NCI-H774 (cell line): ENCODE data around the gene ZBED1.
"Not testable (repeated sequence)": the region's sequence is repeated elsewhere in the genome, so short reads cannot be mapped to it uniquely, and the experiment has no call there.

ENCODE experiments used
- DNase-seq: peaks from one replicate; lab custom pipeline; 2025; lab: John Stamatoyannopoulos, UW

Gene ZBED1

DNA sequence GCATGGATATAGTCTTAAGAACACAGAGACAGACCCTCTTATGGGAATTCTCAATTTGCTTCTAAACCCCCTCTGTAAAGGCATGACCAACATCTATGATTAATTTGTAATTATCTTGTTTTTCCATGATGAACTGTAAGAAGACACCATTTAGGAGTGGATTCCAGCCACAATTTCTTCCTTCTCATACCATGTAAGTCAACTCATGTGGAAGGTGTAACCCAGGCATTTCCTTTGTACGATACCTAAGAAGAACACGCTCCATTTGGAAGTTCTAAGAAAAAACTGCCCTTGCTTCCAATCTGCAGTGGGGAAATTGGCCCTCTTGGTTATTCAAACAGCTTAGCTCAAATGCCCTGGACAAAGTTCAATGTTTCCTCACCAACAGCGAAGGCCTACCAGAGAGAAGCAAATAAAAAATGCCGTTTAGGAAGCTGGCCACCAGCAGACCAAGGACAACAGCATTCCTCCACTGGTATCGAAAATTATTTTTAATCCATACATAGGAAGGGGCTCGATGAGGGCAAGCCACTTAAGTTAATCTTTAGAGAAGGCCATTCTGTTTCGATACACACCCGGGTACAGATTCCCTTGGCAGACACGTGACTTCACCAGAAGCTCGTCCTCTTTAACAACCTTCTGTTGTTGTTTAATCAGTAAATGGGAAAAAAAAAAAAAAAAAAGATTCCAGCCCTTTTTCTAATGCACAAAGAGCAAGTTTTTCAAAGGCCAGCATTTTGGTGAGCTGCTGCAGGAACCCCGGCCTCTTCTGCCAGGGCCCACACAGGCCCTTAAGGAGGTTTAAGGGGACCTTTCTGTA is 2.6 kb downstream of the ZBED1 start:
- DNase-seq = no peak

DNA sequence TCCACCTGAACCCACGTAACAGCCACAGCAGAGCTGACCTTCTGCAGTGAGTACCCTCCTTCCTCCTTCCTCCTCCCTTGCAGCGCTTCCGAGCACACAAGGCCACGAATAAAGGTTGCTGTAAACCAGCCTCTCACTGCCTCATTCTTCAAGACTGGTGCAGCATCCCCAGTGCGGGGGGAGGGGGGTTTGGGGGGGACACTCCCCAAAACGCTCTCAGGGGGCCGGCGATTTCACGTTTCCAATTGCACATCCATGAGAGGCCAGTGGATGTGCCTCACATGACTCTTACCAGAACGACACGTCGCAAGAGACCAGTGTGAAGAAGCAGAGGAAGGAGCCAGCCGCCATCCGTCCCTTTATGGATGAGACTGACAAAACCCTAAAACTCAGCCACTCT is 5.2 kb downstream of the ZBED1 start:
- DNase-seq = no peak

- DNase-seq = no peak
These were observed 8.1 kb downstream of the ZBED1 start for GRCh38 chrX:2492531-2493218.

DNA sequence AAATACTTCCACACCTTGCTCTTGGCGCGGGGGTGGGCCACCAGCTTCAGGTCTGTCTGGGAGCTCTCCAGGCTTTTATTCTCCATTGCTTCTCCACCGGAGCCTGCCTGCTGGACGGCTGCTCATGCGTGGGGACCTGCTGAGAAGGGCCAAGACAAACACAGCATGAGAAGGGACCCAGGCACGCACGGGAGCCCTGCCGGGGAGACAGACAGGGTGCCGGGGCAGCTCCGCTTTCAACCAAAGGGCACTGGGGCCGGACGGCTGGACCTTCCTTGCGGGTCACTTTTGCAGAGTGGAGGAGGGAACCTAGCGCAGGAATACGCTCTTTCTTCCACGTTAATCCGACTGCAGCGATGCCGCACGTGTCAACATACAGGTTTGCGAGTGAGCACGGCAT is 10.1 kb downstream of the ZBED1 start:
- DNase-seq = no peak

- no peak for DNase-seq
These were observed 11.0 kb downstream of the ZBED1 start for GRCh38 chrX:2489446-2490445.

GRCh38 chrX:2488621-2489285 is 12.0 kb downstream of the ZBED1 start:
- DNase-seq = no peak

GRCh38 chrX:2487366-2487765 is 13.4 kb downstream of the ZBED1 start:
- DNase-seq = no peak

GRCh38 chrX:2486476-2487133 is 14.2 kb downstream of the ZBED1 start:
- no peak for DNase-seq

DNA sequence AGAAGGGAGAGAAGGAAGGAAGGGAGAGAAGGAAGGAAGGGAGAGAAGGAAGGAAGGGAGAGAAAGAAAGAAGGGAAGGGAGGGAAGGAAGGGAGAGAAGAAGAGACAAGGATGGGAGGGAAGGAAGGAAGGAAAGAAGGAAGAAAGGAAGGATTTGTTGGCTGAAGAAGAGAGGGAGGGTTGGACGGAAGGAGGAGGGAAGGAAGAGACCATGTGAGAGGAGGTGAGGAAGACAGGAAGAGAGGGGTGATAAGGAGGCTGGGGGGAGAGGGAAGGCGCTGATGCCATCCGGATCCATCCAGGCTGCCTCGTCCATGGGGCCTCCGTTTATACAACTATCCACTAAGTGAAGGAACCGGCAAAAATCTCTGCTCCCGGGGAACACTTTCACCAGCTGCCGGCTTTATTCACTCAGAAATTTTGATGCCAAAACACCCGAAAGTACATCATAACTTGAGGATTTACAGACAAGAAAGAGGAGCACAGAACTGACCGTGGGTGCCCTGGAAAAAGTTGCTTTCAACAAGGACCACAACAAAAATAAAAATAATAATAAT is 14.9 kb downstream of the ZBED1 start:
- no peak for DNase-seq

DNA sequence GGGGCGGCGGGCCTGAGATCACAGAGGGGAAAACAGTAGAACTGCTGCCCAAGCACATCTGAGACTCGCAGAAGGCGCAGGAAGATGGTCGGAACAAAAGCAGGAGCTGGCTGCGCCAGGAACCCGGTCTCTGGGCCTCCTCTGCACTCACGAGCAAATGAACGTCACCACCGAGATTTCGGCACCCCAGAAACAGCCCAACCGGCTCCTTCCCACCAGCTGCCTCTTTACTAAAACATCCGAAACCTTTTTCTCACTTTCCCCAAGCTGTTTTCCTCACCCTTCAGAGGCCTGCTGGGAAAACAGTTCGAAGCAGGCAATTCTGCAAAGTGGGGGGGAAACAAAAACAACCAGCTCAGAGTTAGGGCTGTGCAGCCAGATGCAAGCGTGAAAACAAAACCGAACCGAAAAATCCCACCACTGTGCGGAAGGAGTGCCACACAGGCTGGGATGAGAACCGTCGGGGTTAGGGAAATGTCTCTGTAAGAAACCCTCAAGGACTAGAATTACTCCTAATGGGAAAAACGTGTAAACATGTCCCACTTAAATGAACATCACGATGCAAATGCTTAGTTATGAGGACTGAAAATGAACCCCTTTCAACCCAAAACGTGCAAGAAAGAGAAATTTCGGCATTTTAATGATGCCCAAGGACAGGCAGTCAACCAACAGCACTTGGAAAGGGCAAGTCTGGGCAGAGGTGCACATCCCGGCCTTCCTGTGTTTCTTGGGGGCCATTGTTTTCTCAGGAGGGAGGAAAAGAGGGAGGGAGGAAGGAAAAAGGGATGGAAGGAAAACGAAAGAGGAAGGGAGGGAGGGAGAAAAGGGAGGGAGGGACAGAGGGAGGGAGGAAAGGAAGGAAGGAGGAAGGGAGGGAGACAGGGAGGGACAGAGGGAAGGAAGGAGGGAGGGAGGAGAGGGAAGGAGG is 15.8 kb downstream of the ZBED1 start:
- DNase-seq = no peak

GRCh38 chrX:2484256-2484655 is 16.5 kb downstream of the ZBED1 start:
- no peak for DNase-seq

GRCh38 chrX:2483398-2484060 is 17.2 kb downstream of the ZBED1 start:
- DNase-seq = no peak

DNA sequence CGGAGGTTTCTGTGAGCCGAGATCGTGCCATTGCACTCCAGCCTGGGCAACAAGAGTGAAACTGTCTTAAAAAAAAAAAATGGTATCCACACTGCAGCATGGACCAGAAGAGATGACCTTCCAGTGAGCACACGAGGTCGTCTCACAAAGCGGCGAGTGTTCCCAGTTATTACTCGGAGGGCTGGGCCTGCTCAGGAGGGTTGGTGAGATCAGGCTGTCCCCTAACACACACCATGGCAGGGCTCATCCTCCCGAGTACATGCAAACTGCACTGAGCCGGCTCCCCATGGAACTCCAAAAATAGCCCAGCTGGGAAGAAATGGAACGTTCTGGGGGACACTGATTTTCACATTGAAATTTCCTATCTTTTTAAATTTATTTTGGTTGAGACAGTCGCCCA is 19.2 kb downstream of the ZBED1 start:
- not testable (repeated sequence) for DNase-seq

GRCh38 chrX:2479982-2480381 is 20.8 kb downstream of the ZBED1 start:
- not testable (repeated sequence) for DNase-seq

- DNase-seq = no peak
These were observed 21.4 kb downstream of the ZBED1 start for GRCh38 chrX:2479420-2479780.

DNA sequence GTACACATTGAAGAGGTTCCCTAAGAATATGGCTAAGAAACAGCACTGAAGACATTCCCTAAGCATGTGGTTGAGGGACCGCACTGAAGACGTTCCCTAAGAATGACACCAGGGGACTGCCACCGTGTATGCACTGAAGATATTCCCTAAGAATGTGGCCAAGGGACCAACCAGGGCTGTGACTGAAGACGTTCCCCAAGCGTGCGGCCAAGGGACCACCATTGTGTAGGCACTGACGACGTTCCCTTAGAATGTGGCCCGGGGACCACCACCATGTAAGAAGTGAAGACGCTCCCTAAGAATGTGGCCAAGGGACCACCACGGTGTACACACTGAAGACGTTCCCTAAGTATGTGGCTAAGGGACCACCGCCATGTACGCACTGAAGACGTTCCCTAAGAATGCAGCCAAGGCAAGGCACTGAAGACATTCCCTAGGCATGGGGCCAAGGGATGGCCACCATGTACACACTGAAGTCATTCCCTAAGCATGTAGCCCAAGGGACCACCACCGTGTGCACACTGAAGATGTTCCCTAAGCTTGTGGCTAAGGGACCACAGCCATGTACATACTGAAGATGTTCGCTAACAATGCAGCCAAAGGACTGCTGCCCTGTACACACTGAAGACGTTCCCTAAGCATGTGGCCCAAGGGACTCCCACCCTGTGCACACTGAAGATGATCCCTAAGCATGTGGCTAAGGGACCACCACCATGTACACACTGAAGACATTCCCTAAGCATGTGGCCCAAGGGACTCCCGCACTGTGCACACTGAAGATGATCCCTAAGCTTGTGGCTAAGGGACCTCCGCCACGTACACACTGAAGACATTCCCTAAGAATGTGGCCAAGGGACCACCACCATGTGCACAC is 22.0 kb downstream of the ZBED1 start:
- DNase-seq = no peak

DNA sequence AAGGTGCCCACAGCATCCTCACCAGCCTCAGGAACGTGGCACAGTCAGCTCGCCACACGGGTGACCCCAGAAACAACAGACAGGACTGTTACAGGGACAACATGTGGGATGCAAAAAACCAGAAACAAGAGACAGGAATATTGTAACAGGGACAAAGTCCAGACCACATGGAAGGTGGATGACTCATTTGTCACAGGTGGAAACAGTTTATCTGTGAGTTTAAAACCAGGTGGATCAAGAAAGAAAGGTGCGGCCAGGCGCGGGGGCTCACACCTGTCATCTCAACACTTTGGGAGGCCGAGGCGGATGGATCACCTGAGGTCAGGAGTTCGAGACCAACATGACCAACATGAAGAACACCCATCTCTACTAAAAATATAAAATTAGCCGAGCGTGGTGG is 23.5 kb downstream of the ZBED1 start:
- not testable (repeated sequence) for DNase-seq
